Muscle layer of duodenum (tissue), 2 donors: ENCODE data around the gene GFI1B.

Experiments used
- H3K27ac ChIP-seq: one replicate; pipeline ENCODE4 v1.7.0; 2013; ENCODE audit warnings: mild to moderate bottlenecking, low read length
- H3K27me3 ChIP-seq: one replicate; pipeline ENCODE4 v1.7.0; 2013; ENCODE audit warnings: low read depth, mild to moderate bottlenecking, control low read depth, low read length
- H3K36me3 ChIP-seq, 2 donors: one replicate each; pipeline ENCODE4 v1.7.0; 2013; ENCODE audit warnings: low read length in 2 of 2, control low read depth in 1 of 2, mild to moderate bottlenecking in 1 of 2; ENCODE audit not compliant: insufficient read depth in 2 of 2, control insufficient read depth in 1 of 2
- H3K4me1 ChIP-seq, 2 donors: one replicate each; pipeline ENCODE4 v1.7.0; 2013; ENCODE audit warnings: low read length in 2 of 2, mild to moderate bottlenecking in 2 of 2, control low read depth in 1 of 2, moderate library complexity in 1 of 2; ENCODE audit not compliant: insufficient read depth in 2 of 2, control insufficient read depth in 1 of 2
- H3K4me3 ChIP-seq, 2 donors: one replicate each; pipeline ENCODE4 v1.7.0; 2013; ENCODE audit warnings: low read length in 2 of 2, low read depth in 1 of 2, mild to moderate bottlenecking in 1 of 2
- H3K9me3 ChIP-seq, 2 donors: one replicate each; pipeline ENCODE4 v1.7.0; 2013; ENCODE audit warnings: low read length in 2 of 2, control low read depth in 1 of 2, mild to moderate bottlenecking in 1 of 2; ENCODE audit not compliant: control insufficient read depth in 1 of 2
- donor health status: healthy.

GFI1B gene

GRCh38 chr9:133004091-133004998 lies 25.9 kb downstream of the GFI1B start:
- Histone ChIP-seq H3K36me3 (no peaks in the 10 kb centered on the region), H3K4me3 (no peak overlapping the region), H3K27me3 (no peaks in the 10 kb centered on the region), H3K4me1 (no peaks in the 10 kb centered on the region), H3K9me3 (no peaks in the 10 kb centered on the region), H3K27ac (no peak overlapping the region)

- no peaks in the 10 kb centered on the region for H3K4me1 ChIP-seq
- no peaks in the 10 kb centered on the region for H3K27me3 ChIP-seq
- H3K9me3 ChIP-seq: no peaks in the 10 kb centered on the region
- H3K27ac ChIP-seq: no peak overlapping the region
- H3K4me3 ChIP-seq: no peak overlapping the region
- H3K36me3 ChIP-seq: no peaks in the 10 kb centered on the region
Measured at GRCh38 chr9:133004999-133005760, 26.7 kb downstream of the GFI1B start.

- H3K27me3 ChIP-seq: no peaks in the 10 kb centered on the region
- H3K4me1 ChIP-seq: no peaks in the 10 kb centered on the region
- H3K9me3 ChIP-seq: no peaks in the 10 kb centered on the region
- H3K27ac ChIP-seq: no peak overlapping the region
- no peak overlapping the region for H3K4me3 ChIP-seq
- H3K36me3 ChIP-seq: no peaks in the 10 kb centered on the region
Measured at GRCh38 chr9:133005957-133006356, 27.5 kb downstream of the GFI1B start.

GRCh38 chr9:133006731-133007352 lies 28.3 kb downstream of the GFI1B start:
- no peaks in the 10 kb centered on the region for H3K27me3 ChIP-seq

GRCh38 chr9:133008406-133008805 lies 29.9 kb downstream of the GFI1B start:
- Histone ChIP-seq H3K4me3 (no peak overlapping the region), H3K9me3 (no peaks in the 10 kb centered on the region), H3K36me3 (no peaks in the 10 kb centered on the region), H3K4me1 (no peaks in the 10 kb centered on the region), H3K27ac (no peak overlapping the region), H3K27me3 (no peaks in the 10 kb centered on the region)

More at GRCh38 chr9:133006731-133007352, 28.3 kb downstream of the GFI1B start:
- Histone ChIP-seq H3K9me3 (no peaks in the 10 kb centered on the region), H3K36me3 (no peaks in the 10 kb centered on the region), H3K27ac (no peak overlapping the region), H3K4me1 (no peaks in the 10 kb centered on the region), H3K4me3 (no peak overlapping the region)

- Histone ChIP-seq H3K4me3 (no peak overlapping the region), H3K27ac (no peak overlapping the region), H3K4me1 (no peaks in the 10 kb centered on the region), H3K9me3 (no peaks in the 10 kb centered on the region), H3K27me3 (no peaks in the 10 kb centered on the region), H3K36me3 (no peaks in the 10 kb centered on the region)
Measured at GRCh38 chr9:133008824-133009223, 30.3 kb downstream of the GFI1B start.

GRCh38 chr9:133009906-133010582 lies 31.6 kb downstream of the GFI1B start:
- no peak overlapping the region for H3K27ac ChIP-seq
- no peaks in the 10 kb centered on the region for H3K27me3 ChIP-seq
- H3K36me3 ChIP-seq: no peaks in the 10 kb centered on the region
- no peaks in the 10 kb centered on the region for H3K4me1 ChIP-seq
- no peak overlapping the region for H3K4me3 ChIP-seq
- H3K9me3 ChIP-seq: peaks cover 0 to 10% of the 10 kb centered on the region in 2 donors

- Histone ChIP-seq H3K9me3 (peaks cover 0 to 12% of the 10 kb centered on the region in 2 donors), H3K27me3 (no peaks in the 10 kb centered on the region)
Measured at GRCh38 chr9:133014696-133015095, 36.2 kb downstream of the GFI1B start.

GRCh38 chr9:133023117-133023890 lies 44.8 kb downstream of the GFI1B start:
- Histone ChIP-seq H3K4me3 (no peak overlapping the region), H3K27ac (no peak overlapping the region), H3K27me3 (no peaks in the 10 kb centered on the region), H3K4me1 (peaks cover 0 to 3% of the 10 kb centered on the region in 2 donors), H3K9me3 (no peaks in the 10 kb centered on the region), H3K36me3 (no peaks in the 10 kb centered on the region)

More at GRCh38 chr9:133014696-133015095, 36.2 kb downstream of the GFI1B start:
- no peaks in the 10 kb centered on the region for H3K36me3 ChIP-seq
- H3K4me3 ChIP-seq: no peak overlapping the region
- no peaks in the 10 kb centered on the region for H3K4me1 ChIP-seq
- no peak overlapping the region for H3K27ac ChIP-seq

GRCh38 chr9:133026426-133026825 lies 47.9 kb downstream of the GFI1B start:
- H3K36me3 ChIP-seq: no peaks in the 10 kb centered on the region
- no peaks in the 10 kb centered on the region for H3K9me3 ChIP-seq
- H3K27ac ChIP-seq: no peak overlapping the region
- H3K27me3 ChIP-seq: no peaks in the 10 kb centered on the region
- H3K4me1 ChIP-seq: peaks cover 3 to 16% of the 10 kb centered on the region in 2 donors
- no peak overlapping the region for H3K4me3 ChIP-seq
